NK-92 treated with Interleukin-12 subunit alpha and Interleukin-12 subunit beta, amount 100 ng/mL, for 24 hours (cell line): Measurements from ENCODE around the gene TBX19.

Source experiments
- DNase-seq: peaks from one replicate; lab custom pipeline; 2025; lab: John Stamatoyannopoulos, UW

TBX19 gene

DNA sequence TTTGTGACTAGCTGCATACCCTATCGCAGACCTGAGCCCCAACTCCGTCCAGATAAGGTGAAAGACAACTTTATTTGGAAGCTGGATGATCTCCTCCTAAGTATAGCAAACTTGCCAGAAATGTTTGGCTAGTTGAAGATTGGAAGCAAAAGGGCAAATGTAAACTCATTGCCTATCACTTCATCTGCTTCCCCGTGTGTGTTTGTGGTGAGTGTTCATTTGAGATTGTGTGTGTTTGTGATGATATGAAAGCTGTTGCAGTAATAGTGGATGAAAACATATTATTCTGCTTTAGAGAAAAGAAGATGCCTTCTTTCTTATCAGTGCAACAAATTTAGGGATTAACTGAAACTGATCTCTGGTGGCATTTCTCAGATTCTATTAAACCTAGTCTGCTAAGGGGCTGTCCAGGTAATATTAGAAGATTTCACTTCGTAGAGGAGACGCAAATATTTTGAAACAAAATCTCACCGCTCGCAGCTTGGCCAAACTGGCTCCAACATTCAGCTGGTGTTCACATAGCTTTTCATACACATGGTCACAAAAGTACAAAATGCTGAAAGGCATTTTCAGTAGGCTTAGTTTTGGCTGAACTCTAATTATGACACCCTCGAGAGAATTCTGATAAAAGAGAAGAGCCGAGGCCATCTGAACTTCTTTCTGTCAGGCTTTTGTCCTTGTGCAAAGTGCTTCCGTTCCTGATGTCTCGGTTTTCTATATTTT is 1.1 kb downstream of the TBX19 start:
- DNase-seq = no peak

DNA sequence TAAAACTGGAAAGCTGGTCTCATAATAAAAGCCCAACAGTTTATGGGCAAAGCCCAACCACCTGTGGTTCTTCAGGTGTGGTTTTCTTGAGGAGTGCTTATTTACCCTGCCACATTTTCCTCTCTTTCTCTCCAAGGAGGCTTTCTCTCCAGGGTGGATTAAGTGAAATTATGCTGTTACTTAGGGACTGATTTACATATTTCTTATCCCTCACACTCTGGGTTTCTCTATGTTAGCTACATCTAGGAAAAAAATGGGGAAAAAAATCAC is 4.8 kb downstream of the TBX19 start:
- no peak for DNase-seq

DNA sequence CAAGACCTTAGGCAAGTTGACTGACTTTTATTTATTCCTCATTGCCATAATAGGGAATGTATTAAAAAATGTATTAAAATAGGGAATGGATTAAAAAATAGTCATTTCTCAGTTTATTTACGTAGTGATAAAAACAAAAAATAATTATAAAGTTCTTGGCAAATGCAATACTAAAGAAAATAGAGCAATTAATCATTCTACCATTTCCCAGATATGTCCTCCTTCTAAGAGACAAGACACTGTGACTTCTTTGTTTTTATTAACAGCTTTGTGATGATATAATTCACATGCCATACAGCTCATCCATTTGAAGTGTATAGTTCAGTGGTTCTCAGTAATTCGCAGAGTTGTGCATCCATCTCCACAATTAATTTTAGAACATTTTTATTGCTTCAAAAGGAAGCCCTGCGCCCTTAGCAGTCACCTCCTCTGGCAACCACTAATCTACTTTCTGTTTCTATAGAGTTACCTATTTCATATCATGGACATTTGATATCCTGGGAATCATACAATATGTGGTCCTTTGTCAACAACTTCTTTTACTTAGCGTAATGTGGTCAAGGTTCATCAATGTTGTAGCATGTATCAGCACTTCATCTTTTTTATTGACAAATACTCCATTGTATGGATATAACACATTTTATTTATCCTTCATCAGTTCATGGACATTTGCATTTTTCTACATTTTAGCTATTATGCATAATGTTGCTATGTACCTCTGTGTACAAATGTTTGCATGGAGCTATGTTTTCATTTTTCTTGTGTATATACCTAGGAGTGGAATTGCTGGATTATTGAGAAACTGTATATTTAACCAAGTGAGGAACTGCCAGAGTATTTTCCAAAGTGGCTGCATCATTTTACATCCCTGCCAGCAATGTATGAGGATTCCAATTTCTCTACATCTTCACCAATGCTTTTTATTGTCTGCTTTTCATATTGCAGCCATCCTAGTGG is 5.6 kb downstream of the TBX19 start:
- no peak for DNase-seq

DNA sequence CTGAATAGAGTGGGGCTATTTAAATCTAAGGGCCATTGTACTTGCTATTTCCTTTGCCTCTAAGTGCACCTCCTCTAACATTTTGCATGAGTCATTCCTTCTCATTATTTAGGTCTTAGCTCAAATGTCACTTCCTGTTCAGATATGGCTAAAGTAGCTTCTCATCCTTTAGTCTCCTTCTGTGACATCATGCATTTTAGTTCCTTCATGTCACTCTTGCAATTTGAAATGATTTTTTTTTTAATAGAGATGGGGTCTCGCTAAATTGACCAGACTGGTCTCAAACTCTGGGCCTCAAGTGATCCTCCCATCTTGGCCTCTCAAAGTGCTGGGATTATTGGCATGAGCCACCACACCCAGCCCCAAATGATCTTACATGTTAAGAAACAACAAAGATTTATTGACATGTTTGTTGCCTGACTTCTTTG is 6.6 kb downstream of the TBX19 start:
- no peak for DNase-seq

DNA sequence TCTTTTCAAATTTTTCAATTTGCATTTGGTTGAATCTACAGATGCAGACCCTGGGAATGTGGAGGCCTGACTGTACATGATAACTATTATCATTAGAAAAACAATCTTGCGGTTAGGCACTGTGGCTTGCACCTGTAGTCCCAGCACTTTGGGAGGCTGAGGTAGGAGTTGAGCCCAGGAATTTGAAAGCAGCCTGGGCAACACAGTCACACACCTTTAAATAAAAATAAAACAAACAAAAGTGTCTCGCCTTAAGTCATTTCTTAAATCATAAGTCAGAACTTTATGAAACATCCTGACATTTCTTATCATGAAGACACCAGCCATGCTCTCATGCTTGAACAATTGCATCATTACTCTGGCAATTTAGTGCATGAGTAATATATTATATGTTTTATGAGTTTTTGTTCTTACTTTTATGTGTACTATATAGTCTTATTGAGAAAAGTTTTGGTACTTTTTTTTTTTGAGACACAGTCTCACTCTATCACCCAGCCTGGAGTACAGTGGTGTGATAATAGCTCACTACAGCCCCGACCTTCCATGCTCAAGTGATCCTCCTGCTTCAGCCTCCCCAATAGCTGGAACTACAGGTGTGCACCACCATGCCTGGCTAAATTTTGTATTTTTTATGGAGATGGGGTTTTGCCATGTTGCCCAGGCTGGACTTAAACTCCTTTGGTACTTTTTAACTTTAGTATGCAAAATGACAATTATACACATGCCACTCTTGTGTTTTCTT is 7.8 kb downstream of the TBX19 start:
- no peak for DNase-seq

DNA sequence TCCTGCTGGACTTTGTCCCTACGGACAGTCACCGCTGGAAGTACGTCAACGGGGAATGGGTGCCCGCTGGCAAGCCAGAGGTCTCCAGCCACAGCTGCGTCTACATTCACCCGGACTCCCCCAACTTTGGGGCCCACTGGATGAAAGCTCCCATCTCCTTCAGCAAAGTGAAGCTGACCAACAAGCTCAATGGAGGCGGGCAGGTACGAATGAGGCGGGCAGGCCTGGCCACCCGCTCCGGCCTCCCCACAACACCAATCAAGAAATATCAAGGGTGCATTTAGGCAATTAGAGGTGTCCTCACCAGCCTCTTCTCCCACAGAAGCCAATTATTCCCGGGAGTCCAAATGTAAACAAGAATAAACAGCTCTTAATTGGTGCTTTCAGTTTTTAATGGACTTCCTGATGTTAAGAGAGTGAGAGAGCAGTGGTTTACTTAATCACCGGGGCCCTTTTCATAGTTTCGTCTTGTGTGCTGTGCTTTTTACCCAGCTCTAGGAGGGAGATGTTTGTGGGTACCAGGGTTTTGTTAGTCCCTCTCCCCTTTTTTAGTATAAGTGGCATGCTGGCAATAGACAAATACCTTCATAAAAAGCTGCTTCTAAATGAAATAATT is 10.7 kb downstream of the TBX19 start:
- DNase-seq = no peak

DNA sequence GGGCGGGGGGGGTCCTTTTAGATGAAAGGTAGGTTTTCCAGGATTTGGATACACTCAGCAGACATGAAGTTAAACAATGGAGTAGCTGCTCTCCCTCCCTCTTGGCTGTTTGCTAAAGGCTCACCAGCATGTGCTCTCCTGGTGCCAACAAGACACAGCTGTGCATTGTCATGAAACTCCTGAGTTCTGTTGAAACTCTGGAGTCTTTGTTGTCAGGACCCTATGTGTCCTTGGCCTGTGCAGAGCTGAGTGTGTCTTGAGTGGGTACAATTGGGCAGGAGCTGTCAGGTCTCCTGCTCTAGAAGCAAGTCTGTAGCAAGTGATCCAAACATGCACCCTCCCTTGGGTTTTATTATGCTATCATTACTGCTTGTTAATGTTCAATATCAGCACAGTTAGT is 12.7 kb downstream of the TBX19 start:
- no peak for DNase-seq

DNA sequence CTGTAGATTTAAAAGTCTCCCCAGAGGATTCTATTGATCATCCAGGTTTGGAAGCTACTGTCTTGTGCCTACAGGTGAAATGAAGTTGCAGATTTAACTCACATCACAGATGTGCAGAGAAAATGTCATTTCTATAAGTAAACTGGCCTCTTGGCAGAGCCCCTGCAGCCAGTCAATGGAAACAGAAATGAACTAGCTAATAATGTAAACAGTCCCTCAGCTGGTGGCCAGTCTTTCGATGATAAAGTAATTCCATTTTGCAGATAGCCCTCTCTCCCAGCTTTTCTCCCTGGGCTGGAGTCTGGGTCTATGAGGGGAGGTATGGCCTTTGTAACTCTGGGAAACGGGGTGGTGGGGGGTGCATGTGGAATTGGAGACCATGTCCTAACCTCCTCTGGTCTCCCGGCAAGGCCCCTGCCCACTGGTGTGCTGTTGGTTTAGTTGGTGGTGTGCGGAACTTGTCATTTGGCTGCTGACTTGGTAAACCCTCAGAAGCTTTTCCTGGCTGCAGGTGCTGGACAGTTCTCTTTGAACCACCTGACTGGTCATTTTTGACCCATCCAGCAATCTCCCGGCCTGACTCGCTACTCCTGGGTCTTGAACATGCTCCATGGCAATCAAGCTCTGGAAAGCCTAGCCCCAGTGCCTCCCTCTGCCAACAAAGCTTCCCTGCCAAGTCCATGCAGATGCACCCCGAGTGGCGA is 14.9 kb downstream of the TBX19 start:
- DNase-seq = no peak

DNA sequence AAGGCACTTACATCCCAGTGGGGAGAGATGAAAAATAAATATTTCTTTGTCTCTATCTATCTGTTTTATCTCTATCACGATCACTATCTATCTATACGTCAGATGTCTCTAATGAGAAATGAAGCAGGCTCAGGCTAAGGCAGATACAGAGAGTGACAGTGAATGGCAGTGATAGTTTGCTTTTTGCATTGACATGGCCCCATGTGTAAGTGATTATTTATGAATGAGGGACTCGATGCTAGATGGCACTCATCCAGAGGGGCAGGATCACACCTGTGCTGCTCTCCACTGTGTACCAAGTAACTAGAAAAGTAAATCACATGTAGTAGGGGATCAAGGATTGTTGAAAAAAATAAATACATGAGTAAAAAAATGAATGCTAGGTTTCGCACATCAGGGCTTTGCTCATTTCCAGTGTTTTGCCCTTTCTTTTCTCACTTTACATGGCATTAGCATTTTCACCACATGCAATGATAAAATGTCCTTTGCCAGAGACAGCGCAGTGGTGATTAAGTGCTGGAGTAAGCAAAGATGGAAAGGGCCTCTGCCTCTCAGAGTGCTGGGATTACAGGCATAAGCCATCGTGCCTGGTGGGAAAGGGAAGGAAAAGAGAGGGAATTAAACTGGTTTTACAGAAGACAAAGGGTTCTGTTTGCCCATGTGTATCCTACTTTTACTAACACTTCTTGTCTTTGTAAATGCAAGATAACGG is 16.5 kb downstream of the TBX19 start:
- no peak for DNase-seq

DNA sequence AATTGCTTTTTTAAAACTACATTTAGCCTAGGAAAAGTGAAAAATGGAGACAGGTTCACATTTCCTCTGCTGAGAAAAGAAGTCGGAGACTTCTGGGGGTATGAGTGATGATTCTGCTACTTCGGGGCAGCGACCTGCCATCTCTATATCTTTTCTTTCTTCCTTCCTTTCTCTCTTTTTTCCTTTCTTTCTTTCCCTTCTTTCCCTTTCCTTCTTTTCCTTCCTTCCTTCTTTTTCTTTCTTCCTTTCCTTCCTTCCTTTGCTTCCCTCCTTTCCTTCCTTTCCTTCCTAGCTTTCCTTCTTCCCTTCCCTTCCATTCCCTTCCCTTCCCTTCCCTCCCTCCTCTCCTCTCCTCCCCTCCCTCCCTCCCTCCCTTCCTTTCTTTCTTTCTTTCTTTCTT is 17.8 kb downstream of the TBX19 start:
- DNase-seq = no peak

DNA sequence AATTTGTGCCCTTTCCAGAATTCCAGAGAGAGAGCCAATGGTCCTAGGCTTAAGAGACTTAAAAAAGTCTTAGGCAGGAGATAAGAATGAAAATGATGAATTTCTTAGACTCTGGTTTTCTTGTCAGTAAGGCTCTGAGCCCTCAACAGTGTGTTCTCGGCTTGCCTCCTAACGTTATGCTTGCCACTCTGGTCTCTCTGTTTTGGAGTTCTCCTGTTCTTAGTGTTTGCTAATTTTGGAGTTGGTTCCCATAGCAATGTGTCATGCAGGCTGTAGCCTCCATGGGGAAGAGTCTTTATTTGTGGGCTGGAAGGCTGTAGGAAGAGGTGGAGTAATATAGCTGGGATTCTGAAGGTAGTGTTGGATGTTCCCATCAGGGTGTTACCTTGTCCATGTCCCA is 19.9 kb downstream of the TBX19 start:
- DNase-seq = no peak

DNA sequence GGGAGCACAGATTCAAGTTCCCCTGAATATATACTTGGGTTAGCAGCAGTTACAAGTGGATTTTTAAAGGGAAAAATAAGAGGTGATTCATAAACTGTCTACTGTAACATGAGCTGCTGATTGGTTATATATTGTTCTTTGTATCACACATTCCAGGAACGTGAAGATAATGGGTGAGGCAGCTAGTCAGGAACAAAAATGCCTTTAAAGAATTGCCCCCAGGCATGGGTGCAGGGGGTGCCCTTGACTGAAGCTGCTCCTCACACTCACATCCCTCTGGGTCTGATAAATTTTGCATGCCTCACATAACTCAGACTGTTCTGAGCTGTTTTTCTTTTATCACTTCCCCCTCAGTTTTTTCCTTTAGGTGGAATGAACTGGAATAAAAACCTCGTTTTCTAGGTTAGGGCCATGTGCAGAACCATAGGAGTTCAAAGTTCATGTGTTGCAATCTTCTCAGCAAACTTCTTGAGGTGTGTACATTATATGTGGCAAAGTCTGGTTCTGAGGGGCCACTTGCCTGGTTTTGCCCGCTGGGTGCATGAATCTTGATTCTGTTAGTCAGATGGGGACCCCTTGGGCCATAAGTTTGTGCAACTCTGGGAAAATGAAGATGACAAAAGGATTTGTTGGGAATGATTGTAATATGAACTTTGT is 21.1 kb downstream of the TBX19 start:
- no peak for DNase-seq

DNA sequence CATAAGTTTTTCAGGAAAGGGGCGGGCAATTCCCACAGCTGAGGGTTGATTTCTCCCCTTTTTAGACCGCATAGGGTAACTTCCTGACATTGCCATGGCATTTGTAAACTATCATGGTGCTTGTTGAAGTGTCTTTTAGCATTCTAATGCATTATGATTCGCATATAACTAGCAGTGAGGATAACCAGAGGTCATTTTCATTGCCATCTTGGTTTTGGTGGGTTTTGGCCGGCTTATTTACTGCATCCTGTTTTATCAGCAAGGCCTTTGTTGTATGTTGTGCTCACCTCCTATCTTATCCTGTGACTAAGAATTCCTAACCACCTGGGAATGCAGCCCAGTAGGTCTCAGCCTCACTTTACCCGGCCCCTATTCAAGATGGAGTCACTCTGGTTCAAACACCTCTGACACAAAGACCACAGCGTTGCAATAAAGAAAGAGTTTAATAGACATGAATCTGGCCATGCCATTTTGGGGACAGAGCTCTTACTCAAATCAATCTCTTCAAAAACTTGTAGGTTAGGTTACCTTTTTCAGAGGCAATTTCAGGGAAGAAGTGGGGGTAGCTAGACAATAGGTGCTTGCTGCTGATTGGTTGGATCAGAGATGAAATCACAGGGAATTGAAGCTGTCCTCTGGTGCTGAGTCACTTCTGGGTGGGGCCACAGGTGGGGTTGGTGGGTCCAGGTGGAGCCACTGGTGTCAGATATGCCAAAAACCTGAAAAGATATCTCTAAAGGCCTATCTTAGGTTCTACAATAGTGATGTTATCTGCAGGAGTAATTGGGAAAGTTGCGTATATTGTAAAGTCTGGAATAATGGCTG is 23.3 kb downstream of the TBX19 start:
- DNase-seq = no peak

DNA sequence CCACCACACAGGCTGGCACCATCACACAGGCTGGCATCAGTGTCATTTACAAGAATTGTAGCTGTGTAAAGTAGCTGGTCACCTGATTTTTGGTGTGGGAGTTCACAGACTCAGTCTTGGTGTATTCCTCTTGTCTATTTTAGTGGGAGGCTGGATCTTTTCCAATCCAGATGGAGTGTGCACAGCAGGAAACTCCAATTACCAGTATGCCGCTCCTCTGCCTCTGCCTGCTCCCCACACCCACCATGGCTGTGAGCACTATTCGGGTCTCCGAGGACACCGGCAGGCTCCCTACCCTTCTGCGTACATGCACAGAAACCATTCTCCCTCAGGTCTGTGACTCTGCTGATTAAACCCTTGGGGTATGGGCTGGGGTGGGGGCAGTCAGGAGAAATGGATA is 24.2 kb downstream of the TBX19 start:
- DNase-seq = no peak

DNA sequence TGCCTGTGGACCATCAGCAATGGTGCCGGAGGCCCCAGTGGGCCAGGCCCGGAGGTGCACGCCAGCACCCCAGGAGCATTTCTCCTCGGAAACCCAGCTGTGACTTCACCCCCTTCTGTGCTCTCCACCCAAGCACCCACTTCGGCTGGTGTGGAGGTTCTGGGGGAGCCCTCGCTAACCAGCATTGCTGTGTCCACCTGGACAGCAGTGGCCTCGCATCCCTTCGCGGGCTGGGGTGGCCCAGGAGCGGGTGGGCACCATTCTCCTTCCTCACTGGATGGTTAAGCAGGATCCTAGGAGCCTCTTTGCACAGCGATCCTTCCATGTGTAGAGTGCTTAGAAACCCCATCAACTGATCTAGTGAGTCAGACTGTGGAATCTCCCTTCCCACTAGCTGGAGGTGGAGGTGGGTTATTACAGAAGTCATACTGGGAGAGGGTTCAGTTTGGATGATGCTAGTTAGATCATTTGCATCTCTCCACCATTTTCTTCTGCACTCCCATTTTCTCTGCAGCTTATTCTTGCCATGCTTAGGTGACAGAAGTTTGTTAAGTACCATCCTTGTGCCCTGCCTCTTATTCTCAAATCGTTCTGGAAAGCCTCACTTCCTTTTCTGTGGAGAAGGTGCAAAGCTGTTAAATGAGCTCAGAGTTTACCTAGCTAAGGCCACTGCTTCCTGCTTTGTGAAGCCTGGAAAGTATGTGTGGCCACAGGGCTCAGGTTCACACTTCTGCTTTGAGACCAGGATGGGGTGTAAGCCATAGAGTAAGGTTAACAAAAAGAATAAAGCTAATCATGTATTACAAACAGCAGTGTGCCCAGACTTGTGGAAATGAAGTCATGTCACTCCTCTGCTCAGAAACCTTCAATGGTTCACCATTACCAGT is 32.3 kb downstream of the TBX19 start:
- peak; percentile 26 for DNase-seq

DNA sequence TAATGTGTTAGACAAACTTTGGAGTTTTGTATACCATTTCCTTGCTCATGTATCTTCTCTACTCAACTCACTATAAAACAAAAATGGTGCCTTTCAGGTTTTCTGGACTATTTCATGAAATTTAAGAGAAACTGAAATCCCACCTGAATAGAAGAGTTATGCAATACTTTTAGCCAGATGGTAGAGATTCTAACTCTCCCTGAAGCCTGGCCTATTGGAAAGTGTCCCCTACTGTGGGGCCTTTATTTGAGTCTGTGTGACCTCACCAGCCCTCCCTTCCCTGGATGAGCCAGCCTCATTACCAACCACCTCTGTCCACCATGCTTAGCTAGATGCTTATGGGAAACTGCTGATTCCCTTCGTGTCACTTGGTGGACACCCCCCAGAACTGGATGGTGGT is 35.5 kb downstream of the TBX19 start:
- no peak for DNase-seq

DNA sequence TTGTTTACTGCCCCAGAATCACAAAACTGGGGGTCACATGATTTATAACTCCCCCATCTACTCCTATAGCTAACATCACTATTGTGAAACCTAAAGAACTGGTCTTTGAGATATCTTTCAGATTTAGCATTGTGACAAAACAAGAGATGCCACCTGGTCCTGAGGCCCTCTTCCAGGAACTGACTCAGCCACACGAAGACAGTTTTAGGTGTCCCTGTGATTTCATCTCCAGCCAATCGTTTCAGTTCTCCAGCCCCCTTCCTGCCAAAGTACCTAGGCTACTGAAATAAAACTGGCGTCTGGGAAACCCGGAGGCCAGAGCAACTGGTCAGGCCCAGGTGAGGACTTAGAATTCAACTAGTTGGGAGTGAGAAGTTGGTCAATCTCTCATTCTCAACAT is 36.6 kb downstream of the TBX19 start:
- DNase-seq = no peak

DNA sequence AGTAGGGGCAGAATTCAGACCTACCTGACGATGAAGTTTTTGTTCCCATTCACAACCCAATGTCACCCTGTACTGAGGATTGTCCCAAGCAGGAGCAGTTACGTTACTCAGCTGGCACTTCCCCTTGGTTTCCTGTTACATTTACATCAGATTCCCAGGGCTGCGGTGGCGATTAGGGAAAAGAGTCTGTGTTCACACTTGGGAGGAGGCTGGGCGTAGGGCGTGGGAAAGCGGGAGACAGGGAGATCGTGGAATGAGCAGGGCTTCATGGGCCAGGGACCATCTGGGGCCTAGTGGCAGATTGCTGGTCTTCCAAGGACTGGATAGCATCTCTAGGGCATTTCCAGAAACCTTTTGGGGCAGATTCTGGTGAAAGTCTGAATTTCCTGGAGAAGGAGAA is 39.0 kb downstream of the TBX19 start:
- DNase-seq = no peak

DNA sequence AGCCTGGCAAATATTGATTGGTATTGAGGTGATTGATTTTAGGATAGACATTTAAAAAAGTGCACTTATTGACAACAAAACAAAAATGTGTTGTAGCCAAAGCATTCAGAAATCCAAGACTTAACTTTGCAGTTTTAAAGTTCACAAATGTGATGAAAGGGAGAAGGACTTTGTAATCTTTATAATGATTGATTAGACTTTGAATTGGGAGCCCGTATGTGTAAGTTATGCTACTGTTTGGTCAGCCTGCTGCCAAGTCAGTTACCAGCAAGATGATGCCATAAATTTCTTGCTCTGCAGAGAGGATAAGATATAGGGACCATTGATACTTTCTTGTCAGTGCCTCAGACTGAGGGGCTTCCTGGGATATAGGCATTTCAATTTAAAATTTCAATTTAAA is 39.5 kb downstream of the TBX19 start:
- DNase-seq = no peak
